Omental fat pad (tissue), 4 donors: ENCODE results near the gene NUDT4. TPM values are rescaled to one million over a fixed set of nuclear protein-coding genes. Genes with fewer than 3 reads are reported as not detected.

Experiments used
- ATAC-seq: fragments of 150-250 bp; one replicate; pipeline ENCODE4 v1.9.1; 2016; ENCODE audit warnings: mild to moderate bottlenecking, moderate library complexity; ENCODE audit not compliant: low FRiP score
- DNase-seq: peaks from one replicate; pipeline ENCODE4 v3.0.0-alpha.2; 2019; ENCODE audit warnings: low spot score
- total RNA-seq, 4 donors: library from RNA; depleted of rRNA; stranded (reverse); fragments of >200 nt; gene quantifications; one replicate each; pipeline ENCODE4 v1.1.0, GENCODE V29; 2016
- TF ChIP-seq, protein P1 (sequence below), 3 donors: fragments of 450-650 bp; IDR thresholded peaks; one replicate each; pipeline ENCODE4 v1.5.1; 2016 to 2017; ENCODE audit warnings: antibody characterized with exemption in 3 of 3, mild to moderate bottlenecking in 3 of 3, moderate library complexity in 2 of 3

Gene NUDT4
- total RNA-seq, 4 donors from 2014 or later: 43.1 to 81.3 (median 55.6) TPM

DNA sequence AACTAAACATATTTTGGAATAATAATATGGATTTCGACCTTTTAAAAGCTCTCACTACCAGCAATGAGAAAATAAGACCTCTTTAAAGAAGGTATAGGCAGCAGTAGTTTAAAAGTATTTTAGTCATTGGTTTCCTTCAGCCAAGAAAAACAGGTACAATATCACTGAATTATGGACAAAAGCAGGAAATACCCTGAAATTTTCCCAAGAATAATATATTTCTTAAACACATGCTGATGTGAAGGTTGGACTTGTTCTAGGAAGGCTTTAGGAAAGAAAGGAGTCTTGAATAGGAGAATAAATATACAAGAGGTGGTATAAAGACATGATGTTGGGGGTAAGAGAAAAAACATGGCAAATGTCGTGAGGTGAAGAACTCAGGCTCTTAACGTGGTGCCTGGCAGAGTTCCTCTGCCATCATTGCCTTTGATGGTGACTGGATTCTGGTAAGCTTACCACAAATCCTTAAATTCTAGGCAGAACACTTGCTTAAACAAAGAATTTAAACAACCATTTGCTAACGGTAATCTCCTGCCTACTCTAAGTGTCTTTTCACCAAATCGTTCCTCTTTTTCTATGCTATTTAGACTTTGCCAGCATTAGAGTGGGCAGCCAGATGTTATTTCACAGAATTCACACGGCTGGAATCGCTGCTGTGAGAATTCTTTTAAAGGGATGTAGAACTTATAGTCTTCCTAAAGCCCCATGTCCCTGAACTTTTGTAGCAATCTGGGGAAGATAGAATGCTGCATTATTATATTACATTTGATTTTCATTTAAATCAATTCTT, 11.9 kb upstream of the NUDT4 start:
- TF ChIP-seq, protein P1, sequence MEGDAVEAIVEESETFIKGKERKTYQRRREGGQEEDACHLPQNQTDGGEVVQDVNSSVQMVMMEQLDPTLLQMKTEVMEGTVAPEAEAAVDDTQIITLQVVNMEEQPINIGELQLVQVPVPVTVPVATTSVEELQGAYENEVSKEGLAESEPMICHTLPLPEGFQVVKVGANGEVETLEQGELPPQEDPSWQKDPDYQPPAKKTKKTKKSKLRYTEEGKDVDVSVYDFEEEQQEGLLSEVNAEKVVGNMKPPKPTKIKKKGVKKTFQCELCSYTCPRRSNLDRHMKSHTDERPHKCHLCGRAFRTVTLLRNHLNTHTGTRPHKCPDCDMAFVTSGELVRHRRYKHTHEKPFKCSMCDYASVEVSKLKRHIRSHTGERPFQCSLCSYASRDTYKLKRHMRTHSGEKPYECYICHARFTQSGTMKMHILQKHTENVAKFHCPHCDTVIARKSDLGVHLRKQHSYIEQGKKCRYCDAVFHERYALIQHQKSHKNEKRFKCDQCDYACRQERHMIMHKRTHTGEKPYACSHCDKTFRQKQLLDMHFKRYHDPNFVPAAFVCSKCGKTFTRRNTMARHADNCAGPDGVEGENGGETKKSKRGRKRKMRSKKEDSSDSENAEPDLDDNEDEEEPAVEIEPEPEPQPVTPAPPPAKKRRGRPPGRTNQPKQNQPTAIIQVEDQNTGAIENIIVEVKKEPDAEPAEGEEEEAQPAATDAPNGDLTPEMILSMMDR (IDR thresholded peaks at IDR 0.05): no peak
- ATAC-seq: no peak
- no peak for DNase-seq

DNA sequence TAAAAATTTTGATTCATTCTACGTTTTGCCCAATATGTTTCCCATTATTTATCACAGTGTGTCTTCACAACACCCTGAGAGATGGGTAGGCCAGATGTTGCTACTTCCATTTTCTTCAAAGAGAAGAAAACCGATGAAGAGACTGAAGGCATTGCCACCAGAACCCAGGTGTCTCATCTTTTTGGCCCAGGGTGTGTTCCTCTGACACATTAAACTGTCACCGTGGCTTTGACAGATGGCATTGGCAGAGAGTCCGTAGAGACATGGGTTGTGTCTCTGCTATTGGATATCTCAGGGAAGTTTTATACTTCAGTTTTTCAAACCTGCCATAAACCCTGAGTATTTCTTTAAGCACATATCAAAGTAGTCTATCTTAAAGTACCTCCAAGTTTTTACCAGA, 11.3 kb upstream of the NUDT4 start:
- no peak for ATAC-seq
- TF ChIP-seq, protein P1 (IDR thresholded peaks at IDR 0.05): no peak
- no peak for DNase-seq

DNA sequence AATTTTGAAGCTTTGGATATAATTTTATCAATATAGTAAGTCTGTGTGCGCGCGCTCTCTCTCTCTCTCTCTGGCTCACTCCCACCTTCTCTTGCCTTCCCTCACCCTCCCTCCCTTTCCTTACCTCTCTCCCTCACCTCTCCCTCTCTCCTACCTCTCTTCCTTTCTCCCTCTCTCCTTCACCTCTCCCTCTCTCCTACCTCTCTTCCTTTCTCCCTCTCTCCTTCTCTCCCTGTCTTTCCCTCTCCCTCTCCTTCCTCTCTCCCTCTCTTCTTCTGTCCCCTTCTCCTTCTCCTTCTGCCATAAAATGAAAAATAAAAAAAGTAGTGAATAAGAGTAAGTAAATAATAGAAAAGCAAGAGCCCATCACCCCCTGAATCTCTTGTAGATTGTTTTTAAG, 9.0 kb upstream of the NUDT4 start:
- no peak for ATAC-seq
- TF ChIP-seq, protein P1 (IDR thresholded peaks at IDR 0.05): no peak
- no peak for DNase-seq

DNA sequence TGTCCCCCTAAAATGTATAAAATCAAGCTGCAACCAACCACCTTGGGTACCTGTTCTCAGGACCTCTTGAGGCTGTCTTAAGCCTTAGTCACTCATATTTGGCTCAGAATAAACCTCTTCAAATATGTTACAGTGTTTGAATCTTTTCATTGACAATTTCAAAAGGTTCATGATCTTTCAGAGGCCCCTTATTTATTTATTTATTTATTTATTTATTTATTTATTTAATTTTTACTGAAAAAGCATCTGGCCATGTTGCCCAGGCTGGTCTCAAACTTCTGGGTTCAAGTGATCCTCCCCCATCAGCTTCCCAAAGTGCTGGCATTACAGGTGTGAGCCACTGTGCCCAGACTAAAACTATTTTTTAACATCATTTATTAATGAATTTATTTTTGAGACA, 8.2 kb upstream of the NUDT4 start:
- DNase-seq (no peak), ATAC-seq (no peak)
- TF ChIP-seq, protein P1 (IDR thresholded peaks at IDR 0.05): no peak

DNA sequence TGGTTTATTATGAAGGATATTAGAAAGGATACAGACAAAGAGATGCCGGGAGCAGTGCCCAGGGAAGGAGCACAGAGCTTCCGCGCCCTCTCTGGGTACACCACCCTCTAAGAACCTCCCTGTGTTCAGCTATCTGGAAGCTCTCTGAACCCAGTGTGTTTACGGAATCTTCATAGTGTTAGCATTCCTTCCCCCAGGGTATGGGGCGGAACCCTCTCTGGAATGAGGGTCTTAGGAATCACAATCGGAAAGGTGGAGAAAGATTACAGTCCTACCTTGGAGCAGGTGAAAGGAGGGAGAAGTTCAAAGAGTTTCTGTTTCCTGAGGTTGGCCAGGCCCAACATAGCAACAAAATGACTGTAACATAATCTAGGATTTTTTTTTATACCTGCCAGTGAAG, 6.8 kb upstream of the NUDT4 start:
- ATAC-seq: no peak
- TF ChIP-seq, protein P1 (IDR thresholded peaks at IDR 0.05): no peak
- no peak for DNase-seq

DNA sequence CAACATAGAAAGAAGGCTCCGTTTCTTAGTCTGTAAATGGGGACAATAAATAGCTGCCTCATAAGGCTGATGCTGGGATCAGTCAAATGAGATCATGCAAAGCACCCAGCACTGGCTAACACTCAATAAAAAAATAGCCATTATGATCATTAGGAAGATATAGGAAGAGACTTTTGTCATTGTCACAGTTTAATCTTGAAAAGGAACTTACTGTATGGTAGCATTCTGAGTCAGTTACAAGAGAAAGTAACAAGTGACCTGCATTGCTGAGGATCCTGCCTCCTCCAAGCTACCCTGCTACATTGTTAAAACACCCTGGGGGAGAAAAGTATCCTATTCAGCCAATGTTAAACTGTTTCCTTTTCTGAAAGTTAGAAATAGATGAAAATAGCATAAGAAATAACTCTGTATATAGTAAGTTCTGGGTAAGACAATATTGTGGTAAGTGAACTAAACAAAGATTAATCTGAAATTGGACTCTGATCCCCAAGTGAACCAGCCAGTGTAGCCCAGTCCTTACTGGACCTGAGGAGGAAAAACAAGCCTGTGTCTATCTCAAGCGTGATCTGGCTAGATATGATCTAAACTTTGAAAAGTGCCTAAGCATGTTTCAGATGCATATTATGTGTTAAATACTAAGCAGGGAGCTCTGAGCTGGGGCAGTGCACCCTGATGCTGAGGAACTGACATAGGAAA, 3.6 kb upstream of the NUDT4 start:
- ATAC-seq: no peak
- DNase-seq: no peak
- TF ChIP-seq, protein P1 (IDR thresholded peaks at IDR 0.05): no peak

DNA sequence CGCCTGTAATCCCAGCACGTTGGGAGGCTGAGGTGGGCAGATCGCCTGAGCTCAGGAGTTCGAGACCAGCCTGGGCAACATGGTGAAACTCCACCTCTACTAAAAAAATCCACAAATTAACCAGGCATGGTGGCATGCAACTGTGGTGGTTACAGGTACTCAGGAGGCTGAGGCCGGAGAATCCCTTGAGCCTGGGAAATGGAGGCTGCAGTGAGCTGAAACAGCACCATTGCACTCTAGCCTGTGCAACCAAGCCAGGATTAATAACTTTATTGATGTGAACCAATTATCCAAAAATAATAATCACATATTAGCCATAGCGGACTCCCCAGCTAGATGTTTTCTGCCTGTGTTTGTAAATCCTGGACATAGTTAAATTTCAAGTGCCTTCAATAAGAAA, 1.8 kb upstream of the NUDT4 start:
- DNase-seq: no peak
- ATAC-seq: no peak
- TF ChIP-seq, protein P1 (IDR thresholded peaks at IDR 0.05): no peak
